HPDE6-E6E7 (cell line): ENCODE results near the gene TAP1.
"Not testable (repeated sequence)": the region's sequence is repeated elsewhere in the genome, so short reads cannot be mapped to it uniquely, and the experiment has no call there.

Experiments
- DNase-seq: peaks from one replicate; pipeline ENCODE4 v3.0.0; 2011; ENCODE audit warnings: missing footprints; ENCODE audit errors: extremely low spot score

The TAP1 gene

GRCh38 chr6:32853541-32854375 lies at the start of gene TAP1, which contains the start of gene PSMB9:
Gene TAP1 (minus strand): TSS chr6:32853704. CDS start chr6:32853636, 68 bp downstream.
Gene PSMB9 (plus strand): TSS chr6:32854192. CDS start chr6:32854230, 38 bp downstream.
- peak; percentile 91 for DNase-seq

- DNase-seq = no peak
These were observed 41.5 kb upstream of the TAP1 start for GRCh38 chr6:32895006-32895345.

- DNase-seq = peak; percentile 99
These were observed 40.8 kb upstream of the TAP1 start for GRCh38 chr6:32894085-32895005.

GRCh38 chr6:32890831-32891230 lies 37.3 kb upstream of the TAP1 start:
- DNase-seq = no peak

- DNase-seq = no peak
These were observed 36.0 kb upstream of the TAP1 start for GRCh38 chr6:32889533-32889932.

GRCh38 chr6:32888576-32888975 lies 35.1 kb upstream of the TAP1 start:
- no peak for DNase-seq

- DNase-seq = no peak
These were observed 34.1 kb upstream of the TAP1 start for GRCh38 chr6:32887616-32888015.

- DNase-seq = no peak
These were observed 33.3 kb upstream of the TAP1 start for GRCh38 chr6:32886681-32887383.

GRCh38 chr6:32885698-32886286 lies 32.3 kb upstream of the TAP1 start:
- peak; percentile 45 for DNase-seq

GRCh38 chr6:32883789-32884188 lies 30.3 kb upstream of the TAP1 start:
- no peak for DNase-seq

- DNase-seq = peak; percentile 52
These were observed 29.4 kb upstream of the TAP1 start for GRCh38 chr6:32882879-32883250.

GRCh38 chr6:32880962-32881361 lies 27.5 kb upstream of the TAP1 start:
- DNase-seq = not testable (repeated sequence)

- no peak for DNase-seq
These were observed 26.2 kb upstream of the TAP1 start for GRCh38 chr6:32879691-32880090.

GRCh38 chr6:32876603-32877002 lies 23.1 kb upstream of the TAP1 start:
- no peak for DNase-seq

GRCh38 chr6:32873947-32874346 lies 20.4 kb upstream of the TAP1 start:
- DNase-seq = not testable (repeated sequence)

- DNase-seq = peak; percentile 29
These were observed 14.8 kb upstream of the TAP1 start for GRCh38 chr6:32868257-32868788.

- DNase-seq = no peak
These were observed 14.2 kb upstream of the TAP1 start for GRCh38 chr6:32867554-32868256.

- DNase-seq = no peak
These were observed 13.5 kb upstream of the TAP1 start for GRCh38 chr6:32867022-32867477.

- no peak for DNase-seq
These were observed 12.4 kb upstream of the TAP1 start for GRCh38 chr6:32865724-32866443.

- DNase-seq = no peak
These were observed 9.2 kb upstream of the TAP1 start for GRCh38 chr6:32862725-32863124.
